DOHH2 (cell line): Measurements from ENCODE around the gene ACTRT3.

Source experiments
- CTCF ChIP-seq: fragments of 200-600 bp; sonication (generic); IDR thresholded peaks from one replicate; pipeline ENCODE4 v1.5.1; 2014; ENCODE audit warnings: antibody characterized with exemption, mild to moderate bottlenecking, low read depth, low read length; ENCODE audit not compliant: poor library complexity, severe bottlenecking
- EZH2phosphoT487 ChIP-seq: fragments of 200-600 bp; sonication (generic); IDR thresholded peaks from 2 replicates; pipeline ENCODE4 v1.6.1; 2017; ENCODE audit warnings: borderline replicate concordance, mild to moderate bottlenecking, antibody characterized with exemption, low read length, moderate library complexity, mixed read lengths

- no peak for TF ChIP-seq EZH2phosphoT487
- TF ChIP-seq CTCF = no peak
These were observed 30.3 kb downstream of the ACTRT3 start for GRCh38 chr3:169739067-169739466.
